ENCODE measurements around the gene DGLUCY. TPM values are rescaled to one million over a fixed set of nuclear protein-coding genes. Genes with fewer than 3 reads are reported as not detected.

The DGLUCY gene
- total RNA-seq, 1 experiment from 2014 or later: 67.0 TPM

DNA sequence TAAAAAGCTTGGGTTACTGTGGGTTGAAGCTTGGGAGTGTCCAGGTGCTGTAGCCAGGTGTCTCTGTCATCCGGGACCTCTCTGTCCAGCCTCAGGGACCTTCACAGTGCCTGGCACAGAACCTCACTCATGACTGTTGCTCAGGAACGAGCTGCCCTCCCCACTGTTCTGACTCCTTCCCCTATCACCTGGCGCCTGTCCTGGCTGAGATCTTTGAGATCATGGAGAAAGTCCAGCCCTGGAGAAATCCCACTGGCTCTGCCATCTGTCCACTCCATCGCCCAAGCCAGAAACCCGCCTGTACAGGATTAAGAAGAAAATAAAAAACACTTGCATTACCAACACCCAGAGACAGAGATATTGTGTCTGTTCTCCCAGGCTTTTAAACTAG lies 53.5 kb downstream of the DGLUCY start:
- Histone ChIP-seq H3K9ac (ENCODE audit: low read length) (no peak overlapping the region), H3K27me3 (ENCODE audit: insufficient read depth, low read length) (no peaks in the 10 kb centered on the region), H3K4me2 (ENCODE audit: low read length) (no peak overlapping the region), H2AFZ (ENCODE audit: low read depth, low read length, poor library complexity, severe bottlenecking) (no peak overlapping the region), H3K36me3 (ENCODE audit: control insufficient read depth in 1 of 2, insufficient read depth in 2 of 2, low read length in 2 of 2) (peaks cover 9 to 12% of the 10 kb centered on the region in 2 experiments; a peak in 3 of 4 replicates), H4K20me1 (ENCODE audit: insufficient read depth) (no peaks in the 10 kb centered on the region), H3K9me3 (ENCODE audit: control insufficient read depth in 1 of 2, insufficient read depth in 1 of 2, low read depth in 1 of 2, low read length in 2 of 2) (no peaks in the 10 kb centered on the region), H3K27ac (ENCODE audit: low read depth, low read length) (no peak overlapping the region), H3K4me1 (ENCODE audit: control insufficient read depth in 1 of 2, insufficient read depth in 2 of 2, low read length in 2 of 2) (no peaks in the 10 kb centered on the region), H3K79me2 (ENCODE audit: insufficient read depth, low read length) (no peaks in the 10 kb centered on the region), H3K9me2 (ENCODE audit: insufficient read depth) (no peaks in the 10 kb centered on the region), H3K4me3 (replicated peaks in 1 of 2; ENCODE audit: low read depth in 1 of 2, low read length in 2 of 2) (no peak overlapping the region)
- ChIA-PET CTCF (no interaction called here), RAD21 (ENCODE audit: low non-redundant PET in 1 of 2, low total read pairs in 2 of 2, uncharacterized antibody in 2 of 2, unreplicated experiment in 2 of 2) (no interaction called here), POLR2A (no interaction called here)
- ATAC-seq (no peak), DNase-seq (ENCODE audit: low read depth, low spot score) (no peak)
- no TSS peak for BruUV-seq (replicated peaks)
- intact Hi-C loops (cut with micrococcal nuclease): no loop called here
- TF ChIP-seq ZNF274 (IDR thresholded peaks at IDR 0.05; ENCODE audit: low read depth, low read length) (no peak), EGR1 (IDR thresholded peaks at IDR 0.05; ENCODE audit: low read depth) (no peak), REST (IDR thresholded peaks at IDR 0.05; ENCODE audit: low read depth) (no peak), ZBTB33 (IDR thresholded peaks at IDR 0.05; ENCODE audit: extremely low read depth, insufficient replicate concordance, low read length) (no peak), SP1 (IDR thresholded peaks at IDR 0.05; ENCODE audit: low read depth) (no peak), JUND (IDR thresholded peaks at IDR 0.05) (no peak)
